Vagina (tissue), 2 donors: ENCODE measurements around the gene GRIK2.

ENCODE experiments used
- POLR2A ChIP-seq, 2 donors: fragments of 450-650 bp; IDR thresholded peaks; one replicate each; pipeline ENCODE4 v1.6.1; 2017; ENCODE audit warnings: antibody characterized with exemption in 2 of 2, mild to moderate bottlenecking in 2 of 2, moderate library complexity in 2 of 2
- TF ChIP-seq, protein P1 (sequence below), 3 experiments: fragments of 450-650 bp in 2 of 3; fragments of 200-600 bp in 1 of 3; sonication (generic) in 1 of 3; IDR thresholded peaks; one replicate each; pipeline ENCODE4 v1.5.1; 2017 to 2019; ENCODE audit warnings: antibody characterized with exemption in 3 of 3, mild to moderate bottlenecking in 2 of 3, moderate library complexity in 2 of 3

DNA sequence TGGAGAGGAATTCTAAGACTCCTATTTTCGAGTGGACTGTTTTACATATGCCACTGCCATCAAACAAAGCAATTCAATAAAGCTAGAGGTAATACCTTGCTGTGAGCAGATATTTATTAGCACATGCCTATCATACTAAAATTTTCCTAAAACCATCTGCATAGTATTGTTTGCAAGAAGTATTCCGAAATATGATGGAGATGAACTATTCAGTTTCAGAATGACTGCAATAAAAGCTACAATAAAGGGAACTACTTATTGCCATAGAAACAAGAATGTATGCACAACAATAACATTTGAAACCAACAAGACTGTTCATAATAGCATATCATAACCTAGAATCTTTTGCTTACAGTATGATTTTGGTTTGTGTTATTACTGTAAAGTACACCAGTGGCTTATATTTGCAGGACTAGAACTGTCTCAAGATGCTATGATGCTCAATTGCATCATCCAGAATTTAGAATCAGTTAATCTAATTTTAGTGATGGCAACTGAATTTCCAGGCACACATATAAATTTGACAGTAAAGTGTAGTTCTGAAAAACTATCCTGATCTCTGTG, 144.3 kb downstream of the GRIK2 start:
- TF ChIP-seq, protein P1, sequence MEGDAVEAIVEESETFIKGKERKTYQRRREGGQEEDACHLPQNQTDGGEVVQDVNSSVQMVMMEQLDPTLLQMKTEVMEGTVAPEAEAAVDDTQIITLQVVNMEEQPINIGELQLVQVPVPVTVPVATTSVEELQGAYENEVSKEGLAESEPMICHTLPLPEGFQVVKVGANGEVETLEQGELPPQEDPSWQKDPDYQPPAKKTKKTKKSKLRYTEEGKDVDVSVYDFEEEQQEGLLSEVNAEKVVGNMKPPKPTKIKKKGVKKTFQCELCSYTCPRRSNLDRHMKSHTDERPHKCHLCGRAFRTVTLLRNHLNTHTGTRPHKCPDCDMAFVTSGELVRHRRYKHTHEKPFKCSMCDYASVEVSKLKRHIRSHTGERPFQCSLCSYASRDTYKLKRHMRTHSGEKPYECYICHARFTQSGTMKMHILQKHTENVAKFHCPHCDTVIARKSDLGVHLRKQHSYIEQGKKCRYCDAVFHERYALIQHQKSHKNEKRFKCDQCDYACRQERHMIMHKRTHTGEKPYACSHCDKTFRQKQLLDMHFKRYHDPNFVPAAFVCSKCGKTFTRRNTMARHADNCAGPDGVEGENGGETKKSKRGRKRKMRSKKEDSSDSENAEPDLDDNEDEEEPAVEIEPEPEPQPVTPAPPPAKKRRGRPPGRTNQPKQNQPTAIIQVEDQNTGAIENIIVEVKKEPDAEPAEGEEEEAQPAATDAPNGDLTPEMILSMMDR (IDR thresholded peaks at IDR 0.05): no peak
- no peak for TF ChIP-seq POLR2A (IDR thresholded peaks at IDR 0.05)
